Activated T-helper 1 cell treated with Interleukin-2 at 50 U/mL for 16 hours (primary cell): ENCODE measurements around the gene POLA1.

Experiments used
- DNase-seq: peaks from one replicate; pipeline ENCODE4 v3.0.0-alpha.2; 2020; ENCODE audit warnings: low read depth

The POLA1 gene

GRCh38 chrX:25043192-25043591 lies 349.5 kb downstream of the POLA1 start:
- DNase-seq, result no peak
